Breast epithelium (tissue), 3 donors: ENCODE measurements around the gene KRTAP19-1. TPM values are rescaled to one million over a fixed set of nuclear protein-coding genes. Genes with fewer than 3 reads are reported as not detected.

Experiments used
- total RNA-seq, 3 donors: library from RNA; depleted of rRNA; stranded (reverse); fragments of >200 nt; gene quantifications; one replicate each; pipeline ENCODE4 v1.1.0, GENCODE V29; 2016

Gene KRTAP19-1
- total RNA-seq, 3 donors from 2014 or later, result not detected

Other genes with a start within 250 kb of the KRTAP19-1 start
- gene KRTAP24-1, start 197.4 kb downstream of the KRTAP19-1 start, total RNA-seq, result not detected
- gene KRTAP25-1, start 190.9 kb downstream of the KRTAP19-1 start, total RNA-seq, result not detected
- gene KRTAP26-1, start 160.1 kb downstream of the KRTAP19-1 start, total RNA-seq, result not detected
- not detected for gene KRTAP27-1, start 142.7 kb downstream of the KRTAP19-1 start, total RNA-seq
- gene KRTAP23-1, start 131.8 kb downstream of the KRTAP19-1 start, total RNA-seq, result not detected
- gene KRTAP13-2, start 108.1 kb downstream of the KRTAP19-1 start, total RNA-seq, result not detected
- gene KRTAP13-1, start 84.3 kb downstream of the KRTAP19-1 start, total RNA-seq, result not detected
- gene KRTAP13-3, start 54.4 kb downstream of the KRTAP19-1 start, total RNA-seq, result not detected
- not detected for gene KRTAP13-4, start 50.1 kb downstream of the KRTAP19-1 start, total RNA-seq
- not detected for gene KRTAP15-1, start 40.1 kb downstream of the KRTAP19-1 start, total RNA-seq
- gene KRTAP19-2, start 7.1 kb upstream of the KRTAP19-1 start, total RNA-seq, result not detected
- gene KRTAP19-3, start 11.6 kb upstream of the KRTAP19-1 start, total RNA-seq, result not detected
- gene KRTAP19-4, start 16.8 kb upstream of the KRTAP19-1 start, total RNA-seq, result not detected
- not detected for gene KRTAP19-5, start 21.8 kb upstream of the KRTAP19-1 start, total RNA-seq
- gene KRTAP19-6, start 61.5 kb upstream of the KRTAP19-1 start, total RNA-seq, result not detected
- gene KRTAP19-7, start 80.9 kb upstream of the KRTAP19-1 start, total RNA-seq, result not detected
- not detected for gene KRTAP22-2, start 110.0 kb upstream of the KRTAP19-1 start, total RNA-seq
- not detected for gene KRTAP6-3, start 112.1 kb upstream of the KRTAP19-1 start, total RNA-seq
- not detected for gene KRTAP6-2, start 118.5 kb upstream of the KRTAP19-1 start, total RNA-seq
- not detected for gene KRTAP22-1, start 120.7 kb upstream of the KRTAP19-1 start, total RNA-seq
- gene KRTAP6-1, start 133.6 kb upstream of the KRTAP19-1 start, total RNA-seq, result not detected
- not detected for gene KRTAP20-1, start 136.1 kb upstream of the KRTAP19-1 start, total RNA-seq
- gene KRTAP20-4, start 140.3 kb upstream of the KRTAP19-1 start, total RNA-seq, result not detected
- not detected for gene KRTAP20-2, start 154.8 kb upstream of the KRTAP19-1 start, total RNA-seq
- not detected for gene KRTAP20-3, start 162.5 kb upstream of the KRTAP19-1 start, total RNA-seq
- gene KRTAP21-3, start 238.4 kb upstream of the KRTAP19-1 start, total RNA-seq, result not detected